C4-2B (cell line): ENCODE results near the gene TMSB15C.

Experiments
- CTCF ChIP-seq: fragments of 450-650 bp; conservative IDR thresholded peaks from 2 replicates; pipeline ENCODE4 v1.5.1; 2017; ENCODE audit warnings: mild to moderate bottlenecking
- ZFX ChIP-seq: fragments of 450-650 bp; IDR thresholded peaks from 2 replicates; pipeline ENCODE4 v1.6.1; 2017

GRCh38 chrX:104041003-104041402 is 35.0 kb downstream of the TMSB15C start:
- TF ChIP-seq CTCF (no peak), ZFX (no peak)
